ENCODE measurements around the gene HSD3B2. TPM values are rescaled to one million over a fixed set of nuclear protein-coding genes. Genes with fewer than 3 reads are reported as not detected.

The HSD3B2 gene
- total and polyA plus RNA-seq, 2 of the 8 experiments (the other 6 are each of a cell fraction or from before 2014, with no cell fraction given) = not detected

DNA sequence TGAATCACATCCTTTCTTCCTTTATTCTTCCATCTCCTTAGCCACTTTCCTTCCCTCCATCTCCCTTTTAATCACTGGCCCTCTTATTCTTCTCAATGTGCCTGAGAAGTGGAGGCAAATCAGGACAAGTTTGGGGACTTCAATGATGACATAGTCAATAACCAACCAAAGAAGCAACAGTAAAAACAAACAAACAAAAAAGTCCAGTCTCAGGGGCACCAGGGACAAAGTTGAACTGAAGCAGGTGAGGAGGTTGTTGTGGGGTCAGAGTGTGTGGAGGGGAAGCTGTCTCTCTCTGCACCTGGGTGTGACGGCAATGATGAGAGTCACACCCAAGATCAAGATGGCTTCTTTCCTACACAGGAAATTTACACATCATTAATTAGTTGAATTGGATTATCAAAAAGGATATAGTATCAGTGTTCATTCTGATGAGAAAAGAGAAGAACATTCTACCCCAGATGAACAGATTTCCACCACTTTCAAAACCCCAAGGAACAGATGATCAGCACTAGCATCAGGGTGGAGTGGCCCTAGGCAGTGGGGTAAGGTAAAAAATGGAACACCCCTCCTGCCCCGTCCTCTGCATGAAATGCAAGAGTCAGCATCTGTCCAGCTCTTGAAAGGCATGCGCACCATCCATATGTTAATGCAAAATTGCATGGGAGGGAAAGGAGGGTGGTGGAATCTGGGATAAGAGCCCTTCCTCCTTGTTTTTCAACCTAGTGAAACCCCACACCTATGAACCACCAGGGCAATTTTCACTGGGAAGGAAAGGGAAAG is 32.6 kb downstream of the HSD3B2 start:
- no peak for FAIRE-seq
- POLR2A ChIA-PET (ENCODE audit: partially characterized antibody) = no interaction called here
- TF ChIP-seq POLR2A (IDR thresholded peaks at IDR 0.05; ENCODE audit: control extremely low read depth in 1 of 2, low read depth in 2 of 2, low read length in 2 of 2) = no peak
- no peak for TF ChIP-seq CBX5 (IDR thresholded peaks at IDR 0.05; ENCODE audit: low read depth, low read length)
- TF ChIP-seq JUN (IDR thresholded peaks at IDR 0.05; ENCODE audit: low read depth, low read length) = no peak
- TF ChIP-seq, protein P1, sequence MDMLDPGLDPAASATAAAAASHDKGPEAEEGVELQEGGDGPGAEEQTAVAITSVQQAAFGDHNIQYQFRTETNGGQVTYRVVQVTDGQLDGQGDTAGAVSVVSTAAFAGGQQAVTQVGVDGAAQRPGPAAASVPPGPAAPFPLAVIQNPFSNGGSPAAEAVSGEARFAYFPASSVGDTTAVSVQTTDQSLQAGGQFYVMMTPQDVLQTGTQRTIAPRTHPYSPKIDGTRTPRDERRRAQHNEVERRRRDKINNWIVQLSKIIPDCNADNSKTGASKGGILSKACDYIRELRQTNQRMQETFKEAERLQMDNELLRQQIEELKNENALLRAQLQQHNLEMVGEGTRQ (IDR thresholded peaks at IDR 0.05; ENCODE audit: low read length) = no peak
- no peak for TF ChIP-seq RAD21 (IDR thresholded peaks at IDR 0.05 in 1 of 2, conservative IDR thresholded peaks at IDR 0.05 in 1 of 2; ENCODE audit: low read depth in 2 of 2, low read length in 2 of 2)
- no peak for TF ChIP-seq SP1 (IDR thresholded peaks at IDR 0.05; ENCODE audit: low read depth, low read length)
- no peak for TF ChIP-seq CEBPB (IDR thresholded peaks at IDR 0.05; ENCODE audit: low read depth, low read length)
- no peak for TF ChIP-seq SP2 (IDR thresholded peaks at IDR 0.05; ENCODE audit: low read length)
- no peak for TF ChIP-seq KDM4A (IDR thresholded peaks at IDR 0.05; ENCODE audit: low read depth, low read length, severe bottlenecking)
- no peak for TF ChIP-seq NRF1 (IDR thresholded peaks at IDR 0.05; ENCODE audit: low read depth, low read length)

More for the DNA sequence above, 32.6 kb downstream of the HSD3B2 start:
- Histone ChIP-seq H3K79me1 (ENCODE audit: low read depth, low read length) (no peaks in the 10 kb centered on the region), H2BK20ac (ENCODE audit: low read length) (no peak overlapping the region), H2BK120ac (replicated peaks; ENCODE audit: low read depth, low read length) (no peak overlapping the region), H3K27me3 (replicated peaks in 1 of 4; ENCODE audit: control insufficient read depth in 3 of 4, extremely low read depth in 1 of 4, insufficient read depth in 3 of 4, low read length in 3 of 4) (no peaks in the 10 kb centered on the region), H3K4me1 (replicated peaks in 1 of 4; ENCODE audit: control insufficient read depth in 3 of 4, insufficient read depth in 4 of 4, low read length in 3 of 4) (peaks cover 0 to 2% (median 0%) of the 10 kb centered on the region in 4 experiments; a peak in 2 of 7 replicates), H3K23me2 (ENCODE audit: low read depth, low read length) (peaks cover 2% of the 10 kb centered on the region; the same call in 1 of the 2 replicates), H4K5ac (ENCODE audit: insufficient read length, low read depth, low read length) (no peak overlapping the region), H3K27ac (ENCODE audit: low read depth, low read length) (no peak overlapping the region), H3K14ac (ENCODE audit: insufficient read length) (no peak overlapping the region), H3K4me3 (ENCODE audit: extremely low read depth in 1 of 4, insufficient read depth in 2 of 4, low read depth in 3 of 4, low read length in 4 of 4) (no peak overlapping the region), H2BK12ac (ENCODE audit: low read depth, low read length) (no peak overlapping the region), H4K20me1 (replicated peaks in 1 of 2; ENCODE audit: control insufficient read depth in 1 of 2, insufficient read depth in 2 of 2, low read length in 2 of 2) (no peaks in the 10 kb centered on the region), H3K36me3 (ENCODE audit: control insufficient read depth in 2 of 4, insufficient read depth in 4 of 4, low read length in 3 of 4) (no peaks in the 10 kb centered on the region), H2AK5ac (ENCODE audit: low read depth, low read length) (no peak overlapping the region), H3K4me2 (ENCODE audit: insufficient read depth in 1 of 2, low read depth in 2 of 2, low read length in 2 of 2) (no peak overlapping the region), H3K18ac (ENCODE audit: extremely low read depth, low read length) (no peak overlapping the region), H3K4ac (replicated peaks; ENCODE audit: insufficient read length, low read depth, low read length) (no peak overlapping the region), H3K9me3 (ENCODE audit: insufficient read depth in 2 of 2, low read depth in 1 of 2, low read length in 1 of 2) (no peaks in the 10 kb centered on the region), H4K91ac (replicated peaks; ENCODE audit: insufficient read length, low read length) (no peak overlapping the region), H3K9ac (replicated peaks in 1 of 4; ENCODE audit: extremely low read depth in 1 of 4, low read depth in 3 of 4, low read length in 3 of 4) (no peak overlapping the region), H2AFZ (ENCODE audit: low read length) (no peak overlapping the region), H3K56ac (replicated peaks; ENCODE audit: insufficient read length, low read depth, low read length) (no peak overlapping the region), H3K79me2 (ENCODE audit: control insufficient read depth in 1 of 2, insufficient read depth in 2 of 2, low read length in 2 of 2) (no peaks in the 10 kb centered on the region), H4K8ac (ENCODE audit: extremely low read depth, insufficient read depth, low read length) (no peak overlapping the region), H3K23ac (ENCODE audit: insufficient read length) (no peak overlapping the region), H2BK5ac (ENCODE audit: low read depth, low read length) (no peak overlapping the region), H2BK15ac (ENCODE audit: low read length) (no peak overlapping the region)
- CTCF ChIA-PET (ENCODE audit: partially characterized antibody) = interaction anchor here (0.6 to 7.0 kb wide), 13 partner anchors 9 to 98 kb away, joined by 3 to 31 read pairs (median 4); no protein-coding TSS in a partner anchor
- DNase-seq (ENCODE audit: low read depth in 1 of 2, low spot score in 2 of 2) = no peak
- WGBS, 2 experiments (ENCODE audit: extremely low coverage in 1 of 2, insufficient coverage in 1 of 2, insufficient read length in 1 of 2, insufficient replicate concordance in 2 of 2, low coverage in 1 of 2, low lambda C conversion rate in 2 of 2, missing lambda C conversion rate in 1 of 2) = 98% methylated on average over 3 of the region's 3 CpGs; no CpG with 5 or more reads in 1 of the 2 experiments

Measured in H1 (cell line).